H1 (cell line): ENCODE results near the gene USP8. TPM values are rescaled to one million over a fixed set of nuclear protein-coding genes. Genes with fewer than 3 reads are reported as not detected.

Experiments
- CTCF ChIA-PET: fragments of 300-600 bp; sonication (Branson Sonifier 250); formaldehyde crosslinking; loops from one replicate; lab custom pipeline; 2021; ENCODE audit not compliant: partially characterized antibody; lab: Charles Lee
- POLR2A ChIA-PET: fragments of 300-600 bp; sonication (Branson Sonifier 250); formaldehyde crosslinking; loops from one replicate; lab custom pipeline; 2021; ENCODE audit warnings: inconsistent platforms; ENCODE audit not compliant: partially characterized antibody; lab: Charles Lee
- DNase-seq, 2 experiments: peaks; one replicate each; pipeline versions ENCODE4 v3.0.0 to v3.0.0-alpha.2; 2010 to 2022; ENCODE audit warnings: low spot score in 2 of 2, low read depth in 1 of 2, mixed read lengths in 1 of 2
- FAIRE-seq: peaks from 2 replicates; lab custom pipeline; 2011; peaks lifted over from hg19 to GRCh38; lab: Jason Lieb, UNC
- H2AFZ ChIP-seq: 2 replicates; pipeline ENCODE4 v1.8.1; 2012; ENCODE audit warnings: low read length, inconsistent platforms
- H2AK5ac ChIP-seq: 2 replicates; pipeline ENCODE4 v1.6.1; 2013; ENCODE audit warnings: low read depth, low read length
- H2BK120ac ChIP-seq: replicated peaks from 2 replicates; pipeline ENCODE3; 2013; ENCODE audit warnings: low read depth, low read length, inconsistent platforms
- H2BK12ac ChIP-seq: 2 replicates; pipeline ENCODE4 v1.6.1; 2013; ENCODE audit warnings: low read depth, low read length
- H2BK15ac ChIP-seq: 2 replicates; pipeline ENCODE4 v1.6.1; 2013; ENCODE audit warnings: low read length
- H2BK20ac ChIP-seq: 2 replicates; pipeline ENCODE4 v1.6.1; 2013; ENCODE audit warnings: low read length
- H2BK5ac ChIP-seq: 2 replicates; pipeline ENCODE4 v1.6.1; 2013; ENCODE audit warnings: low read depth, low read length
- H3K14ac ChIP-seq: 2 replicates; pipeline ENCODE4 v1.6.1; 2013; ENCODE audit warnings: inconsistent platforms; ENCODE audit not compliant: insufficient read length
- H3K18ac ChIP-seq: 2 replicates; pipeline ENCODE4 v1.6.1; 2013; ENCODE audit warnings: low read length; ENCODE audit errors: extremely low read depth
- H3K23ac ChIP-seq: 2 replicates; pipeline ENCODE4 v1.6.1; 2013; ENCODE audit warnings: inconsistent platforms; ENCODE audit not compliant: insufficient read length
- H3K23me2 ChIP-seq: 2 replicates; pipeline ENCODE4 v1.6.1; 2013; ENCODE audit warnings: low read depth, low read length
- H3K27ac ChIP-seq: 2 replicates; pipeline ENCODE4 v1.6.1; 2011; ENCODE audit warnings: low read depth, low read length, inconsistent platforms
- H3K27me3 ChIP-seq, 4 experiments: replicated peaks in 1 of 4; 1 replicate in 1 of 4; 2 replicates in 3 of 4; pipeline versions ENCODE4 v1.6.1 to v1.8.1; 2011 to 2013; ENCODE audit warnings: low read length in 3 of 4, mild to moderate bottlenecking in 3 of 4, inconsistent platforms in 2 of 4, mixed read lengths in 2 of 4, moderate library complexity in 1 of 4; ENCODE audit not compliant: control insufficient read depth in 3 of 4, insufficient read depth in 3 of 4; ENCODE audit errors: extremely low read depth in 1 of 4
- H3K36me3 ChIP-seq, 4 experiments: 2 replicates each; pipeline versions ENCODE4 v1.6.1 to v1.8.1; 2011 to 2013; ENCODE audit warnings: mild to moderate bottlenecking in 4 of 4, low read length in 3 of 4, moderate library complexity in 2 of 4, control low read depth in 1 of 4, inconsistent platforms in 1 of 4; ENCODE audit not compliant: insufficient read depth in 4 of 4, control insufficient read depth in 2 of 4
- H3K4ac ChIP-seq: replicated peaks from 2 replicates; pipeline ENCODE3; 2013; ENCODE audit warnings: low read length, low read depth, mixed read lengths, inconsistent platforms; ENCODE audit not compliant: insufficient read length
- H3K4me1 ChIP-seq, 4 experiments: replicated peaks in 1 of 4; 1 replicate in 1 of 4; 2 replicates in 3 of 4; pipeline versions ENCODE4 v1.6.1 to v1.8.1; 2011 to 2013; ENCODE audit warnings: low read length in 3 of 4, inconsistent platforms in 2 of 4, mixed read lengths in 1 of 4; ENCODE audit not compliant: insufficient read depth in 4 of 4, control insufficient read depth in 3 of 4
- H3K4me2 ChIP-seq, 2 experiments: 2 replicates each; pipeline versions ENCODE4 v1.6.1 to v1.8.1; 2011 to 2013; ENCODE audit warnings: low read depth in 2 of 2, low read length in 2 of 2, control low read depth in 1 of 2, inconsistent platforms in 1 of 2, mild to moderate bottlenecking in 1 of 2; ENCODE audit not compliant: insufficient read depth in 1 of 2
- H3K4me3 ChIP-seq, 4 experiments: fragments of 200-600, 300-600 bp in 1 of 4; sonication (generic), shearing (Covaris generic), sonication (Bioruptor Twin) in 1 of 4; 2 replicates each; pipeline versions ENCODE4 v1.5.1 to v1.8.1; 2011 to 2016; ENCODE audit warnings: low read length in 4 of 4, low read depth in 3 of 4, control low read depth in 2 of 4, inconsistent platforms in 2 of 4, mild to moderate bottlenecking in 2 of 4, mixed read lengths in 1 of 4, moderate library complexity in 1 of 4; ENCODE audit not compliant: insufficient read depth in 2 of 4; ENCODE audit errors: extremely low read depth in 1 of 4
- H3K56ac ChIP-seq: replicated peaks from 2 replicates; pipeline ENCODE3; 2013; ENCODE audit warnings: low read depth, mild to moderate bottlenecking, mixed read lengths, low read length, inconsistent platforms; ENCODE audit not compliant: insufficient read length
- H3K79me1 ChIP-seq: 2 replicates; pipeline ENCODE4 v1.6.1; 2013; ENCODE audit warnings: low read depth, low read length, control low read depth
- H3K79me2 ChIP-seq, 2 experiments: 2 replicates each; pipeline versions ENCODE4 v1.6.1 to v1.8.1; 2012 to 2013; ENCODE audit warnings: low read length in 2 of 2, mild to moderate bottlenecking in 2 of 2, inconsistent platforms in 1 of 2; ENCODE audit not compliant: insufficient read depth in 2 of 2, control insufficient read depth in 1 of 2
- H3K9ac ChIP-seq, 4 experiments: replicated peaks in 1 of 4; 1 replicate in 1 of 4; 2 replicates in 3 of 4; pipeline versions ENCODE4 v1.6.1 to v1.8.1; 2011 to 2013; ENCODE audit warnings: low read depth in 3 of 4, low read length in 3 of 4, control low read depth in 2 of 4, mild to moderate bottlenecking in 2 of 4, moderate library complexity in 2 of 4, inconsistent platforms in 1 of 4; ENCODE audit errors: extremely low read depth in 1 of 4
- H3K9me3 ChIP-seq, 2 experiments: 2 replicates each; pipeline versions ENCODE4 v1.6.1 to v1.8.1; 2012 to 2013; ENCODE audit warnings: mild to moderate bottlenecking in 2 of 2, moderate library complexity in 2 of 2, control low read depth in 1 of 2, inconsistent platforms in 1 of 2, low read depth in 1 of 2, low read length in 1 of 2, mixed read lengths in 1 of 2; ENCODE audit not compliant: insufficient read depth in 2 of 2
- H4K20me1 ChIP-seq, 2 experiments: replicated peaks in 1 of 2; 2 replicates each; pipeline versions ENCODE3 to v1.8.1; 2011 to 2013; ENCODE audit warnings: inconsistent platforms in 2 of 2, low read length in 2 of 2, mild to moderate bottlenecking in 1 of 2; ENCODE audit not compliant: insufficient read depth in 2 of 2, control insufficient read depth in 1 of 2
- H4K5ac ChIP-seq: 2 replicates; pipeline ENCODE4 v1.6.1; 2013; ENCODE audit warnings: low read length, low read depth, mixed read lengths, inconsistent platforms; ENCODE audit not compliant: insufficient read length
- H4K8ac ChIP-seq: 2 replicates; pipeline ENCODE4 v1.8.0; 2013; ENCODE audit warnings: mild to moderate bottlenecking, moderate library complexity, low read length, inconsistent platforms; ENCODE audit not compliant: insufficient read depth; ENCODE audit errors: extremely low read depth
- H4K91ac ChIP-seq: replicated peaks from 2 replicates; pipeline ENCODE3; 2013; ENCODE audit warnings: low read length, mixed read lengths, inconsistent platforms; ENCODE audit not compliant: insufficient read length
- CBX8 ChIP-seq: fragments of 300-800, 300-1000 bp; sonication (generic); IDR thresholded peaks from 2 replicates; pipeline ENCODE4 v1.7.1; 2016; ENCODE audit warnings: low read depth, low read length, borderline replicate concordance
- EGR1 ChIP-seq: IDR thresholded peaks from 2 replicates; pipeline ENCODE4 v1.6.1; 2011; ENCODE audit warnings: low read depth, low read length, borderline replicate concordance
- NANOG ChIP-seq: IDR thresholded peaks from 2 replicates; pipeline ENCODE4 v1.6.1; 2011; ENCODE audit warnings: low read length, low read depth, mild to moderate bottlenecking, inconsistent platforms; ENCODE audit not compliant: insufficient read depth, poor library complexity, severe bottlenecking
- POLR2A ChIP-seq, 2 experiments: IDR thresholded peaks; 1 replicate in 1 of 2; 2 replicates in 1 of 2; pipeline ENCODE4 v1.6.1; 2011; ENCODE audit warnings: low read depth in 2 of 2, low read length in 2 of 2, mild to moderate bottlenecking in 2 of 2; ENCODE audit errors: control extremely low read depth in 1 of 2
- YY1 ChIP-seq: IDR thresholded peaks from 2 replicates; pipeline ENCODE4 v1.6.1; 2011; ENCODE audit warnings: low read depth, mild to moderate bottlenecking, low read length
- ZNF274 ChIP-seq: IDR thresholded peaks from 2 replicates; pipeline ENCODE4 v1.7.0; 2012; ENCODE audit warnings: low read length, borderline replicate concordance; ENCODE audit errors: extremely low read depth
- WGBS, 2 experiments: shearing (Covaris generic) in 1 of 2; methylation state at CpG; one replicate each; pipeline versions ENCODE4 v1.1.6 to v1.1.7; 2013 to 2015; ENCODE audit warnings: low lambda C conversion rate in 2 of 2, mixed read lengths in 2 of 2, inconsistent platforms in 1 of 2, low coverage in 1 of 2, missing lambda C conversion rate in 1 of 2; ENCODE audit not compliant: insufficient replicate concordance in 2 of 2, insufficient coverage in 1 of 2, insufficient read length in 1 of 2; ENCODE audit errors: extremely low coverage in 1 of 2, missing lambda C conversion rate in 1 of 2; 5-methylcytosine and 5-hydroxymethylcytosine counted together
- polyA plus RNA-seq, 7 experiments: library from polyadenylated mRNA; depleted of rRNA in 3 of 7; stranded (reverse) in 5 of 7; unstranded in 2 of 7; fragments of >200 nt in 5 of 7; fragments of 200-250 nt in 2 of 7; gene quantifications; 1 replicate in 5 of 7; 2 replicates in 1 of 7; 4 replicates in 1 of 7; pipeline versions ENCODE4 v1.2.1 to v1.2.3, GENCODE V29; 2011 to 2013; ENCODE audit warnings: missing spikeins in 2 of 7, mixed read lengths in 2 of 7
- total RNA-seq: library from RNA; stranded (reverse); fragmentation: NEBNext Ultra II Directional; extraction: Animal tissue kit (Norgen Biotek cat#: 25700); gene quantifications from 2 replicates; pipeline ENCODE4 v1.2.1, GENCODE V29; 2021

The USP8 gene
- total and polyA plus RNA-seq, 2 of the 8 experiments (the other 6 are each of a cell fraction or from before 2014, with no cell fraction given), result 19.9 to 66.2 TPM

DNA sequence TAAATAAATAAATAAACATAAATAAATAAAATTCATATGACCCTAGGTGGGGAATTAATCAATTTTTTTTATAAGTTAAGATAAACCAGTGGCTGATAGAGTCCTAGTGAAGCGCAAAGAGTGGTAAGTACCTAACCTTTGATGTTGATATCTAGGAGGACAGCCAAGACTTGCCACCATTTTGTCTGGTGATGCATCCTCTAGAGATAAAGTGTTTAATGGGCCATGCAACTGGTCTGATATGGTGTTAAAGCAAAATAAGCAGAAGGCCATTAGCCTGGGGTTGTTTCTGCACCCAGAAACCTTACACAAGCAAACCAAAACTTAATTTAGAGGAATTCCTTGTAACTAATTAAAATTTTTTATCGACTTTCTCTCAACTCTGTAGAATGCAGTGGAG lies 9.6 kb upstream of the USP8 start:
- Histone ChIP-seq H3K79me1 (no peaks in the 10 kb centered on the region), H3K4me2 (no peak overlapping the region), H2BK15ac (no peak overlapping the region), H3K27me3 (no peaks in the 10 kb centered on the region; a peak in 2 of 7 replicates), H4K5ac (no peak overlapping the region), H4K20me1 (no peaks in the 10 kb centered on the region), H2AK5ac (no peak overlapping the region), H3K79me2 (no peaks in the 10 kb centered on the region), H2BK120ac (no peak overlapping the region), H3K27ac (no peak overlapping the region), H3K14ac (no peak overlapping the region), H3K4ac (no peak overlapping the region), H3K4me1 (no peaks in the 10 kb centered on the region), H2BK20ac (no peak overlapping the region), H3K56ac (no peak overlapping the region), H3K23me2 (no peaks in the 10 kb centered on the region; the same call in 1 of the 2 replicates), H4K91ac (no peak overlapping the region), H2BK12ac (no peak overlapping the region), H3K23ac (no peak overlapping the region), H2BK5ac (no peak overlapping the region), H4K8ac (no peak overlapping the region), H3K36me3 (no peaks in the 10 kb centered on the region), H3K4me3 (no peak overlapping the region), H3K9ac (no peak overlapping the region), H3K9me3 (no peaks in the 10 kb centered on the region), H3K18ac (no peak overlapping the region), H2AFZ (no peak overlapping the region)
- POLR2A ChIA-PET, result no interaction called here
- FAIRE-seq, result no peak
- CTCF ChIA-PET, result no interaction called here
- 84% methylated on average over 2 of the region's 2 CpGs; no CpG with 5 or more reads in 1 of the 2 experiments for WGBS, 2 experiments
- DNase-seq, result no peak
- TF ChIP-seq ZNF274, result no peak
- TF ChIP-seq YY1, result no peak
- no peak for TF ChIP-seq NANOG
- TF ChIP-seq POLR2A (IDR thresholded peaks at IDR 0.05; ENCODE audit: control extremely low read depth in 1 of 2, low read depth in 2 of 2, low read length in 2 of 2), result no peak
- no peak for TF ChIP-seq CBX8
- no peak for TF ChIP-seq EGR1
